ELF-1 (cell line): Measurements from ENCODE around the gene LSM12.
"Not testable (repeated sequence)": the region's sequence is repeated elsewhere in the genome, so short reads cannot be mapped to it uniquely, and the experiment has no call there.

ENCODE experiments used
- DNase-seq: peaks from one replicate; pipeline ENCODE4 v3.0.0-alpha.2; 2016; ENCODE audit warnings: low read depth, low spot score

Gene LSM12

GRCh38 chr17:44044071-44044470, 22.4 kb downstream of the LSM12 start:
- no peak for DNase-seq

- DNase-seq = no peak
These were observed 23.2 kb downstream of the LSM12 start for GRCh38 chr17:44043272-44043696.

GRCh38 chr17:44039829-44040635, 26.4 kb downstream of the LSM12 start:
- DNase-seq = no peak

GRCh38 chr17:44038604-44039011, 27.9 kb downstream of the LSM12 start:
- DNase-seq = no peak

GRCh38 chr17:44037471-44037870, 29.0 kb downstream of the LSM12 start:
- DNase-seq = no peak

- not testable (repeated sequence) for DNase-seq
These were observed 31.8 kb downstream of the LSM12 start for GRCh38 chr17:44034688-44035087.

GRCh38 chr17:44033861-44034408, 32.5 kb downstream of the LSM12 start:
- no peak for DNase-seq

DNA sequence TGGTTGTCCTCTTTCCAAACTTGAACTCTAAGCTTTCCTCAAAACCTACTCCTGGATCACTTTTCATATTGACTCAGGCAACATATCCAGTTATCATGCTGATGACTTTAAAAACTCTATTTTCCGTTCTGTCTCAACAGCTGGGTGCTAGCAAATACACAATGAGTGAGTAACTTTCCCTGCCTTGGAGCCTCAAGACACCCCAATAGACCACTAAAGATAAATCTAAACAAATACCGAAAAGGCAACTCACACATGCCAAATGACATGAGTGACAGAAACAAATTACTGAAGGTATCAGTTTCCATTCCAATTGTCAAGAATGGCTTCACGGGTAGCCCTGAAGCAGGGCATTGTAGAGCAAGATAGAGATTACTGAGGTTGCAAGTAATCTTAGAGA, 36.0 kb downstream of the LSM12 start:
- no peak for DNase-seq

- no peak for DNase-seq
These were observed 36.7 kb downstream of the LSM12 start for GRCh38 chr17:44029736-44030135.

- DNase-seq = no peak
These were observed 41.6 kb downstream of the LSM12 start for GRCh38 chr17:44024853-44025252.

DNA sequence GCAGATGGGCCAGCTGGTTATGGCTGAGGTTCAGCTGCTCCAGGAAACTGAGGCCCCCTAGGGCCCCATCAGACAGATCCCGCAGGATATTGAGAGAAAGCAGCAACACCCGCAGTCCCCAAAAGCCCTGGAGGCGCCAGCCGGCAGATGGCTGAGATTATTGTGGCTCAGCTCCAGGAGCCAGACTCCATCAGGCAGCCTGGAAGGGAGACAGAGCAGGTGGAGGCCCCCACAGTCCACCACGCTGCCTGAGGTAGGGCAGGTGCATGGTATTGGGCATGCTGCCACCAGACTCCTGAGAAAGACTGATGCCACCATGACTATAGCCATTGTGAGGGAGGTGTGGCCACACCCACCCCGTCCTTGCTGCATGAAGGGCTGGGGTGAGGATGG, 42.2 kb downstream of the LSM12 start:
- DNase-seq = no peak

- DNase-seq = no peak
These were observed 42.8 kb downstream of the LSM12 start for GRCh38 chr17:44023545-44024270.

DNA sequence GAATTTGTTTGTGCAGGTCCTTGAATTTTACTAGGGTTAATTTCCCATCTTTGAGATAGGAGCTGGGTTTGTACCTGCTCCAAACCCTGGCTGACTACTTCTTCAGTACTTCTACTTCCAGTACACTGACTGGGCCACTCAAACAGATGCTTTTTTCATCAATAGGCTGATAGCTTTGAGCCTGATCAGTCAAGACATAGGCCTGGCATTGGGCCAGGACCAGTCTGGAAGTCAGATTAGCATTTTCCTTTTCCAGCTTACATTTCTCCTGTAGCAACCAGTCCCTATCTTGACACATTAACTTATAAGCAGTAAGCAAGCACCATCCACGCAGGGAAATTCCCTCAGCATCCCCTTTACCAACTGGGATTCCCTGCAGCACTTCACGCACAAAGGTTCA, 44.2 kb downstream of the LSM12 start:
- no peak for DNase-seq

GRCh38 chr17:44021227-44021626, 45.2 kb downstream of the LSM12 start:
- DNase-seq = not testable (repeated sequence)

DNA sequence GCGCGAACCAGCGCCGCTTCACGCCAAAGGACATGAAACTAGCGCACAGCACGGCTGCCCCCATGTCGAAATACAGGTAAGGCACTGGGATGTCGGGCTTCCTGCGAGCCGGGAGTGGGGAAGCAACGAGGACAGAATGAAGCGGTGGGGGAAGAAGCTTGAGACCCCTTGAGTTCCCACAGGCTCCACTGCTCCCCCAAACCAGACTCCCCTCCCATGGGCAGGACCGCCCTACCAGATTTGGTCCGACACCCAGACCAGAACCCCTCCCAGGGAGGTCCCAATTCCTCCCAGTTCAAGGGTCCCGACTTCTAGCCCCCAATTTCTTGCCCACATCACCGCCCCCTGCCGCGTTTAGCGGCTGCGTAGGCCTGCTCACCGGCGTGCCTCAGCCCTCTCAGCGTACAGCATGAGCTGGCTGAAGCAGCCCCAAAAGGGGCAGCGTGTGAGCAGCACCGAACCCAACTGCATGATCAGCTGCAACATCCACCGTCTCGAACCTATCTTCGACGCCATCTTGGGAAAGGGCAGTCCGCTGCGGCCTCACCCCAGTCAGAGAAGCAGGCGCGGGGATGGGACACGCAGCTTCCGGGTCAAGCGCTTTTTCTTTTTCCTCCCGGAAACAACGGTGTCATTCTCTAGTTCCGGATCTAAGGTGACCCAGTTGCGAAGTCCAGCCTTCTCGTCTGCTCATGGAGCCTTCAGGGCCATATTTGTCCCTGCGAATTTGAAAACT, 51.9 kb downstream of the LSM12 start, which contains the start of gene TMEM101:
Gene TMEM101 (minus strand): TSS at position 527 of the 736 bp plus-strand sequence. CDS start 11 bp downstream, at position 516.
- peak; percentile 93 for DNase-seq

GRCh38 chr17:44014133-44014436, 52.4 kb downstream of the LSM12 start:
- DNase-seq = no peak

DNA sequence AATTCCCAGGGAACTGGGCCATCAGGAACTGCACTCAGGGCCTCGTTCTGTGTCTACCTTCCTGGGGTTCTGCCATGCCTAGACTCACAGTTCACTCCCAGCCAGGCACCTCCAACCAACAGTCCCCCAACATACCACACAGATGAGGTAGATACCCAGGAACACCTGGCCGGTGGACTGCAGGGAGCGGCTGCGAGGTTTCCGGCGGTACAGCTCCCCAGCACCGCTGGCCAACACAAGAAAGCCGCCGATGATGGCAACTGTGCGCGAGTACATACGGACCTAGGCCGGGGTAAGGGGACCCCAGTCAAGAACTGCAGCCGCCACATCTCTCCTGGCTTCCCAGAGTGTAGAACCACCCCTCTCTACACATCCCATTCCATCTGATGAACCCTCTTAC, 53.6 kb downstream of the LSM12 start:
- no peak for DNase-seq

- no peak for DNase-seq
These were observed 54.1 kb downstream of the LSM12 start for GRCh38 chr17:44012391-44012790.

- DNase-seq = no peak
These were observed 54.6 kb downstream of the LSM12 start for GRCh38 chr17:44011876-44012275.

DNA sequence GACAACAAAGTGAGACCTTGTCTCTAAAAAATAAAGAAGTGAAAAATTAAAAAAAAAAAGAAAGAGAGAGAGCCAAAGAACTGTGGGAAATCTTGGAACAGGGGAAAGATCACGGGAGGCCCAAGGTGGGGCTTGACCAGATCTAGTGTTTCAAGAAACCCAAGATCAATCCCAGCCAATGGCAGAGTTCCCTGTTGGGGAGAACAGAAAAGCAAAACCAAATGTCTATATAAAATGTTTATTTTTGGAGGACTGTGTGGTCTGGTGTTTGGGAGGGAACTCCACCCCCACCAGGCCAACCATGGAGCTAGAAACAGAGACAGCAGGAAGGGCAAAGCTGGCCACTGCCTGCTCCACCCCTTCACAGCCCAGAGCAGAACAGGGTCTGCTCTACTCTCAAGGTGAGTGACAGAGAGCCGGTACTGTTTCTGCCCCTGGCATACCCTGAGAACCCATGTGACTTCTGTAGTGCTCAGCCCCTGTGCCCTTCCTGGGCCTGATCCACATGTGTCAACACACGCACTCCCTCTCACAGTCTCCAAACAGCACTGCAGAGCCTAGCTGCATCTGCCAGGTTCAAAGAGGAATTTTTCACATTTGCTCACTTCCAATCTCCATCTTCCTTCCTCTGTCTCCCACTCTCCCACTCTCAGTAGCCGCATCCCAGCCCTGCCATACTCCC, 55.4 kb downstream of the LSM12 start:
- no peak for DNase-seq

GRCh38 chr17:44008205-44008909, 58.1 kb downstream of the LSM12 start:
- peak; percentile 11 for DNase-seq
